GM12878 (cell line): ENCODE results near the gene FDXACB1. TPM values are rescaled to one million over a fixed set of nuclear protein-coding genes. Genes with fewer than 3 reads are reported as not detected.

Experiments used
- ASH2L ChIP-seq: fragments of 300-600, 200-600 bp; sonication (generic); IDR thresholded peaks from 2 replicates; pipeline ENCODE4 v1.6.1; 2017; ENCODE audit warnings: low read depth, mild to moderate bottlenecking, borderline replicate concordance
- ATF3 ChIP-seq: IDR thresholded peaks from 2 replicates; pipeline ENCODE4 v1.6.1; 2011; ENCODE audit warnings: low read depth, mild to moderate bottlenecking, low read length, moderate library complexity, borderline replicate concordance; ENCODE audit errors: extremely low read depth
- BCL11A ChIP-seq: IDR thresholded peaks from 2 replicates; pipeline ENCODE4 v1.6.1; 2011; ENCODE audit warnings: low read depth, low read length
- CEBPB ChIP-seq, 2 experiments: fragments of 150-350 bp in 1 of 2; IDR thresholded peaks; 2 replicates each; pipeline ENCODE4 v1.6.1; 2012 to 2014; ENCODE audit warnings: low read depth in 2 of 2, low read length in 2 of 2, borderline replicate concordance in 1 of 2, inconsistent platforms in 1 of 2
- CREB1 ChIP-seq: IDR thresholded peaks from 2 replicates; pipeline ENCODE4 v1.6.1; 2012; ENCODE audit warnings: low read depth, mild to moderate bottlenecking, inconsistent platforms
- EZH2 ChIP-seq: IDR thresholded peaks from 2 replicates; pipeline ENCODE4 v1.6.1; 2012; ENCODE audit warnings: low read depth, mild to moderate bottlenecking, control low read depth, inconsistent platforms, low read length, borderline replicate concordance; ENCODE audit not compliant: control insufficient read depth
- GATAD2B ChIP-seq: fragments of 450-650 bp; conservative IDR thresholded peaks from 2 replicates; pipeline ENCODE4 v1.6.1; 2017; ENCODE audit warnings: low read depth, mild to moderate bottlenecking, moderate library complexity
- IRF4 ChIP-seq: IDR thresholded peaks from 2 replicates; pipeline ENCODE4 v1.6.1; 2011; ENCODE audit warnings: low read depth, low read length
- JUND ChIP-seq: IDR thresholded peaks from 2 replicates; pipeline ENCODE4 v1.6.1; 2012; ENCODE audit warnings: low read depth, mild to moderate bottlenecking, low read length, improper control_type of control experiment, moderate library complexity
- KLF5 ChIP-seq: fragments of 450-650 bp; IDR thresholded peaks from 2 replicates; pipeline ENCODE4 v1.6.1; 2014; ENCODE audit warnings: mild to moderate bottlenecking; ENCODE audit not compliant: partially characterized antibody
- MAX ChIP-seq: IDR thresholded peaks from 2 replicates; pipeline ENCODE4 v1.6.1; 2012; ENCODE audit warnings: low read depth, low read length, improper control_type of control experiment
- MEF2A ChIP-seq: IDR thresholded peaks from 2 replicates; pipeline ENCODE4 v1.6.1; 2011; ENCODE audit warnings: low read depth, mild to moderate bottlenecking, low read length, moderate library complexity; ENCODE audit not compliant: insufficient read depth
- MYC ChIP-seq: IDR thresholded peaks from 2 replicates; pipeline ENCODE4 v1.6.1; 2011; ENCODE audit warnings: mild to moderate bottlenecking, low read length, moderate library complexity, inconsistent platforms; ENCODE audit not compliant: insufficient read depth, insufficient replicate concordance, insufficient read length, severe bottlenecking
- NFYA ChIP-seq: IDR thresholded peaks from 2 replicates; pipeline ENCODE4 v1.6.1; 2011; ENCODE audit warnings: low read depth, mild to moderate bottlenecking, low read length, improper control_type of control experiment, borderline replicate concordance
- NR2C1 ChIP-seq: fragments of 450-650 bp; IDR thresholded peaks from 2 replicates; pipeline ENCODE4 v1.6.1; 2017; ENCODE audit warnings: antibody characterized with exemption, mild to moderate bottlenecking, moderate library complexity
- NR2F1 ChIP-seq: fragments of 450-650 bp; conservative IDR thresholded peaks from 2 replicates; pipeline ENCODE4 v1.6.1; 2017; ENCODE audit warnings: mild to moderate bottlenecking
- NRF1 ChIP-seq: conservative IDR thresholded peaks from 2 replicates; pipeline ENCODE4 v1.6.1; 2011; ENCODE audit warnings: mild to moderate bottlenecking, low read depth, low read length, improper control_type of control experiment
- PBX3 ChIP-seq: IDR thresholded peaks from 2 replicates; pipeline ENCODE4 v1.6.1; 2011; ENCODE audit warnings: mild to moderate bottlenecking, low read depth, low read length, moderate library complexity; ENCODE audit not compliant: insufficient replicate concordance
- POLR2AphosphoS2 ChIP-seq: IDR thresholded peaks from 2 replicates; pipeline ENCODE4 v1.6.1; 2011; ENCODE audit warnings: low read depth, mild to moderate bottlenecking, low read length, improper control_type of control experiment, moderate library complexity
- POU2F2 ChIP-seq: IDR thresholded peaks from 3 replicates; pipeline ENCODE4 v1.6.1; 2011; ENCODE audit warnings: low read depth, mild to moderate bottlenecking, low read length, borderline replicate concordance
- RELA ChIP-seq: fragments of 450-650 bp; IDR thresholded peaks from 2 replicates; pipeline ENCODE4 v1.8.0; 2014; ENCODE audit warnings: borderline replicate concordance; ENCODE audit not compliant: partially characterized antibody
- SMC3 ChIP-seq: IDR thresholded peaks from 2 replicates; pipeline ENCODE4 v1.6.1; 2011; ENCODE audit warnings: low read length, improper control_type of control experiment, borderline replicate concordance
- SPI1 ChIP-seq: IDR thresholded peaks from 2 replicates; pipeline ENCODE4 v1.6.1; 2011; ENCODE audit warnings: low read depth, mild to moderate bottlenecking, low read length, moderate library complexity, borderline replicate concordance; ENCODE audit not compliant: insufficient read depth
- SREBF1 ChIP-seq: IDR thresholded peaks from 2 replicates; pipeline ENCODE4 v1.6.1; 2012; ENCODE audit warnings: mild to moderate bottlenecking, low read length
- STAT1 ChIP-seq: fragments of 450-650 bp; conservative IDR thresholded peaks from 2 replicates; pipeline ENCODE4 v1.6.1; 2014; ENCODE audit warnings: antibody characterized with exemption, mild to moderate bottlenecking
- STAT3 ChIP-seq: IDR thresholded peaks from 2 replicates; pipeline ENCODE4 v1.6.1; 2011; ENCODE audit warnings: low read depth, low read length, improper control_type of control experiment
- TBL1XR1 ChIP-seq: IDR thresholded peaks from 2 replicates; pipeline ENCODE4 v1.6.1; 2012; ENCODE audit warnings: low read depth, low read length, improper control_type of control experiment
- TCF12 ChIP-seq: IDR thresholded peaks from 2 replicates; pipeline ENCODE4 v1.6.1; 2011; ENCODE audit warnings: low read depth, mild to moderate bottlenecking, low read length
- USF2 ChIP-seq: IDR thresholded peaks from 2 replicates; pipeline ENCODE4 v1.6.1; 2011; ENCODE audit warnings: low read depth, low read length, improper control_type of control experiment, borderline replicate concordance
- ZBED1 ChIP-seq: IDR thresholded peaks from 2 replicates; pipeline ENCODE4 v1.6.1; 2016; ENCODE audit warnings: borderline replicate concordance
- ZNF217 ChIP-seq: fragments of 450-650 bp; IDR thresholded peaks from 2 replicates; pipeline ENCODE4 v1.6.1; 2017; ENCODE audit warnings: antibody characterized with exemption, mild to moderate bottlenecking
- ZNF24 ChIP-seq: fragments of 450-650 bp; IDR thresholded peaks from 2 replicates; pipeline ENCODE4 v1.6.1; 2017; ENCODE audit warnings: antibody characterized with exemption, mild to moderate bottlenecking
- polyA plus RNA-seq, 11 experiments: library from polyadenylated mRNA; depleted of rRNA in 4 of 11; unstranded in 6 of 11; stranded (reverse) in 5 of 11; fragments of >200 nt; fragmentation: Nextera tagmentation in 4 of 11; fragmentation: Illumina TruSeq in 1 of 11; extraction: Ambion mirVana in 4 of 11; extraction: Trizol in 1 of 11; gene quantifications; 1 replicate in 1 of 11; 2 replicates in 10 of 11; pipeline versions ENCODE4 v1.2.1 to v1.2.3, GENCODE V29; 2011 to 2016; ENCODE audit warnings: inconsistent platforms in 2 of 11, missing spikeins in 2 of 11, low read depth in 1 of 11
- total RNA-seq, 4 experiments: library from RNA; depleted of rRNA in 3 of 4; stranded (reverse); fragments of >200 nt in 3 of 4; fragmentation: Illumina TruSeq in 1 of 4; extraction: Trizol in 1 of 4; gene quantifications; 2 replicates each; pipeline versions ENCODE4 v1.2.1 to v1.2.3, GENCODE V29; 2013 to 2021

Gene FDXACB1
- total and polyA plus RNA-seq, 10 of the 15 experiments (the other 5 are each of a cell fraction or from before 2014, with no cell fraction given): 7.4 to 13.3 (median 9.7) TPM

GRCh38 chr11:111878385-111878848, 548 bp downstream of the FDXACB1 start (continued):
- no peak for TF ChIP-seq USF2
- no peak for TF ChIP-seq EZH2
- no peak for TF ChIP-seq STAT1
- no peak for TF ChIP-seq GATAD2B
- TF ChIP-seq SPI1: no peak
- no peak for TF ChIP-seq TCF12
- no peak for TF ChIP-seq PBX3
- no peak for TF ChIP-seq KLF5
- no peak for TF ChIP-seq NFYA
- TF ChIP-seq NR2C1: no peak
- TF ChIP-seq ZNF24: no peak
- TF ChIP-seq BCL11A: no peak
- no peak for TF ChIP-seq POU2F2
- peak; percentile 87 for TF ChIP-seq MYC
- TF ChIP-seq MAX: no peak
- TF ChIP-seq RELA: no peak
- no peak for TF ChIP-seq STAT3
- peak; percentile 81; the same call in 1 of the 2 replicates for TF ChIP-seq JUND
- no peak for TF ChIP-seq TBL1XR1
- no peak for TF ChIP-seq CEBPB (IDR thresholded peaks at IDR 0.05; ENCODE audit: borderline replicate concordance in 1 of 2, low read depth in 2 of 2, low read length in 2 of 2)
- no peak for TF ChIP-seq NRF1
- 0 out of 2 replicates have a peak, but pooled peaks have one; percentile 53 for TF ChIP-seq SREBF1
- no peak for TF ChIP-seq IRF4
- TF ChIP-seq CREB1: no peak
- no peak for TF ChIP-seq ASH2L
- TF ChIP-seq ZBED1: no peak
- no peak for TF ChIP-seq MEF2A
- no peak for TF ChIP-seq POLR2AphosphoS2
- no peak for TF ChIP-seq NR2F1
- TF ChIP-seq SMC3: no peak
- TF ChIP-seq ZNF217: no peak
- no peak for TF ChIP-seq ATF3
